Urinary bladder (tissue), 4 donors: ENCODE data around the gene MFSD2A. TPM values are rescaled to one million over a fixed set of nuclear protein-coding genes. Genes with fewer than 3 reads are reported as not detected.
A peak's percentile ranks its signal among the peaks of the same experiment; 100 is the strongest.
"Not testable (repeated sequence)": the region's sequence is repeated elsewhere in the genome, so short reads cannot be mapped to it uniquely, and the experiment has no call there.

Experiments
- DNase-seq: peaks from one replicate; pipeline ENCODE4 v3.0.0-alpha.2; 2015; ENCODE audit errors: extremely low spot score
- H3K27ac ChIP-seq: one replicate; pipeline ENCODE4 v1.5.1; 2013; ENCODE audit warnings: low read depth, mild to moderate bottlenecking, moderate library complexity
- H3K36me3 ChIP-seq: one replicate; pipeline ENCODE4 v1.6.1; 2013; ENCODE audit warnings: mild to moderate bottlenecking, moderate library complexity; ENCODE audit not compliant: insufficient read depth
- H3K4me1 ChIP-seq: one replicate; pipeline ENCODE4 v1.6.1; 2013; ENCODE audit warnings: mild to moderate bottlenecking, moderate library complexity; ENCODE audit not compliant: insufficient read depth
- H3K4me3 ChIP-seq: one replicate; pipeline ENCODE4 v1.5.1; 2013; ENCODE audit warnings: low read depth, low read length
- WGBS: extraction: QIAGEN DNeasy Blood & Tissue Kit; methylation state at CpG from one replicate; pipeline ENCODE4 v1.1.7; 2013; 5-methylcytosine and 5-hydroxymethylcytosine counted together
- polyA plus RNA-seq: library from polyadenylated mRNA; stranded (reverse); fragments of 200-250 nt; gene quantifications from one replicate; pipeline ENCODE4 v1.2.3, GENCODE V29; 2013
- total RNA-seq: library from RNA; depleted of rRNA; stranded (reverse); fragments of >200 nt; gene quantifications from one replicate; pipeline ENCODE4 v1.2.3, GENCODE V29; 2014
- donor health status: healthy with polysubstance abuse.
- donor health status: healthy.

MFSD2A gene
- total and polyA plus RNA-seq, 2 donors = 0.95 to 3.5 TPM

GRCh38 chr1:39987869-39988268 lies 32.9 kb downstream of the MFSD2A start:
- DNase-seq = no peak
- no peaks in the 10 kb centered on the region for H3K36me3 ChIP-seq
- WGBS = 71% methylated on average over 3 of the region's 3 CpGs
- no peaks in the 10 kb centered on the region for H3K4me1 ChIP-seq
- no peak overlapping the region for H3K27ac ChIP-seq
- H3K4me3 ChIP-seq = no peak overlapping the region

GRCh38 chr1:39988618-39989343 lies 33.8 kb downstream of the MFSD2A start:
- H3K36me3 ChIP-seq = no peaks in the 10 kb centered on the region
- no peak overlapping the region for H3K27ac ChIP-seq
- peak; percentile 39 for DNase-seq
- WGBS = 62% methylated on average over 6 of the region's 6 CpGs
- no peaks in the 10 kb centered on the region for H3K4me1 ChIP-seq
- no peak overlapping the region for H3K4me3 ChIP-seq

GRCh38 chr1:39990428-39990827 lies 35.5 kb downstream of the MFSD2A start:
- H3K4me3 ChIP-seq = no peak overlapping the region
- H3K4me1 ChIP-seq = no peaks in the 10 kb centered on the region
- H3K36me3 ChIP-seq = no peaks in the 10 kb centered on the region
- DNase-seq = no peak
- H3K27ac ChIP-seq = no peak overlapping the region
- 83% methylated on average over 4 of the region's 4 CpGs for WGBS

GRCh38 chr1:39992234-39992633 lies 37.3 kb downstream of the MFSD2A start:
- no peak overlapping the region for H3K27ac ChIP-seq
- WGBS = 77% methylated on average over 2 of the region's 2 CpGs

GRCh38 chr1:39992888-39993287 lies 37.9 kb downstream of the MFSD2A start:
- H3K36me3 ChIP-seq = no peaks in the 10 kb centered on the region
- 96% methylated on average over 5 of the region's 5 CpGs for whole genome bisulfite sequencing
- no peaks in the 10 kb centered on the region for H3K4me1 ChIP-seq
- no peak for DNase-seq
- no peak overlapping the region for H3K27ac ChIP-seq
- no peak overlapping the region for H3K4me3 ChIP-seq

More at GRCh38 chr1:39992234-39992633, 37.3 kb downstream of the MFSD2A start:
- H3K4me1 ChIP-seq = no peaks in the 10 kb centered on the region
- no peak for DNase-seq
- H3K4me3 ChIP-seq = no peak overlapping the region
- no peaks in the 10 kb centered on the region for H3K36me3 ChIP-seq

- 84% methylated on average over 1 of the region's 1 CpG for WGBS
- DNase-seq = no peak
- no peaks in the 10 kb centered on the region for H3K4me1 ChIP-seq
Measured at GRCh38 chr1:39995973-39996393, 41.0 kb downstream of the MFSD2A start.

GRCh38 chr1:39996396-39997004 lies 41.6 kb downstream of the MFSD2A start:
- no peak overlapping the region for H3K4me3 ChIP-seq
- H3K27ac ChIP-seq = no peak overlapping the region
- no peak for DNase-seq
- H3K4me1 ChIP-seq = no peaks in the 10 kb centered on the region
- H3K36me3 ChIP-seq = no peaks in the 10 kb centered on the region

More at GRCh38 chr1:39995973-39996393, 41.0 kb downstream of the MFSD2A start:
- Histone ChIP-seq H3K27ac (no peak overlapping the region), H3K36me3 (no peaks in the 10 kb centered on the region), H3K4me3 (no peak overlapping the region)

GRCh38 chr1:40001456-40001855 lies 46.5 kb downstream of the MFSD2A start:
- DNase-seq = no peak
- 65% methylated on average over 2 of the region's 2 CpGs for WGBS

GRCh38 chr1:40003156-40004093 lies 48.5 kb downstream of the MFSD2A start:
- Histone ChIP-seq H3K4me1 (no peaks in the 10 kb centered on the region), H3K36me3 (no peaks in the 10 kb centered on the region), H3K27ac (no peak overlapping the region), H3K4me3 (no peak overlapping the region)
- WGBS = 73% methylated on average over 10 of the region's 10 CpGs
- no peak for DNase-seq

More at GRCh38 chr1:40001456-40001855, 46.5 kb downstream of the MFSD2A start:
- no peak overlapping the region for H3K4me3 ChIP-seq
- H3K4me1 ChIP-seq = no peaks in the 10 kb centered on the region
- no peaks in the 10 kb centered on the region for H3K36me3 ChIP-seq
- H3K27ac ChIP-seq = no peak overlapping the region

- DNase-seq = no peak
- WGBS = 56% methylated on average over 2 of the region's 2 CpGs
- Histone ChIP-seq H3K4me1 (no peaks in the 10 kb centered on the region), H3K36me3 (no peaks in the 10 kb centered on the region), H3K4me3 (no peak overlapping the region), H3K27ac (no peak overlapping the region)
Measured at GRCh38 chr1:40004857-40005256, 49.9 kb downstream of the MFSD2A start.

- not testable (repeated sequence) for H3K4me3 ChIP-seq, H3K27ac ChIP-seq, H3K4me1 ChIP-seq, H3K36me3 ChIP-seq, DNase-seq
- WGBS = 92% methylated on average over 3 of the region's 3 CpGs
Measured at GRCh38 chr1:40007481-40008034, 52.6 kb downstream of the MFSD2A start.

- H3K4me1 ChIP-seq = no peaks in the 10 kb centered on the region
- no peak for DNase-seq
- H3K36me3 ChIP-seq = no peaks in the 10 kb centered on the region
- no peak overlapping the region for H3K4me3 ChIP-seq
- WGBS = 94% methylated on average over 3 of the region's 3 CpGs
- no peak overlapping the region for H3K27ac ChIP-seq
Measured at GRCh38 chr1:40011198-40011597, 56.3 kb downstream of the MFSD2A start.

- Histone ChIP-seq H3K4me1 (no peaks in the 10 kb centered on the region), H3K36me3 (no peaks in the 10 kb centered on the region), H3K27ac (no peak overlapping the region), H3K4me3 (no peak overlapping the region)
- DNase-seq = no peak
- WGBS = 75% methylated on average over 3 of the region's 3 CpGs
Measured at GRCh38 chr1:40014253-40014706, 59.3 kb downstream of the MFSD2A start.
